ENCODE data around the gene KAT6B. TPM values are rescaled to one million over a fixed set of nuclear protein-coding genes. Genes with fewer than 3 reads are reported as not detected.

Gene KAT6B
- total and polyA plus RNA-seq, 2 experiments from 2014 or later: 7.7 to 12.4 TPM

GRCh38 chr10:74975758-74976157, 149.4 kb downstream of the KAT6B start:
- H3K9ac ChIP-seq: no peak overlapping the region
- in situ Hi-C loops (cut with MboI): no loop called here
- no peak overlapping the region for H2AFZ ChIP-seq
- H3K9me2 ChIP-seq (ENCODE audit: insufficient read depth): no peaks in the 10 kb centered on the region
- H3K36me3 ChIP-seq (ENCODE audit: low read depth): peaks cover 5% of the 10 kb centered on the region
- no peak overlapping the region for H3K27ac ChIP-seq
- no peak for TF ChIP-seq EZH2 (IDR thresholded peaks at IDR 0.05; ENCODE audit: insufficient read depth, poor library complexity, severe bottlenecking)
- TF ChIP-seq EZH2phosphoT487 (IDR thresholded peaks at IDR 0.05; ENCODE audit: insufficient read depth, low read depth): no peak
- no peaks in the 10 kb centered on the region for H3K9me3 ChIP-seq (ENCODE audit: low read depth)
- no peaks in the 10 kb centered on the region for H3F3A ChIP-seq (ENCODE audit: insufficient read depth)
- 98 to 99% methylated on average over 9 of the region's 9 CpGs for WGBS, 2 experiments (ENCODE audit: low coverage in 1 of 2, low lambda C conversion rate in 2 of 2, missing lambda C conversion rate in 2 of 2)
- H3K4me2 ChIP-seq (ENCODE audit: unreplicated experiment): no peak overlapping the region
- H3K4me1 ChIP-seq (ENCODE audit: insufficient read depth): no peaks in the 10 kb centered on the region
- H4K20me1 ChIP-seq (ENCODE audit: insufficient read depth): no peaks in the 10 kb centered on the region
- no peaks in the 10 kb centered on the region for H3K79me2 ChIP-seq (ENCODE audit: insufficient read depth)
- no peak overlapping the region for H3K4me3 ChIP-seq
- no peak for DNase-seq
- no peaks in the 10 kb centered on the region for H3K27me3 ChIP-seq (replicated peaks; ENCODE audit: insufficient read depth)

GRCh38 chr10:74976565-74976964, 150.2 kb downstream of the KAT6B start:
- Histone ChIP-seq H3K9ac (no peak overlapping the region), H3K36me3 (ENCODE audit: low read depth) (peaks cover 5% of the 10 kb centered on the region), H2AFZ (no peak overlapping the region), H3K4me3 (no peak overlapping the region), H3K79me2 (ENCODE audit: insufficient read depth) (no peaks in the 10 kb centered on the region), H3K4me1 (ENCODE audit: insufficient read depth) (no peaks in the 10 kb centered on the region), H4K20me1 (ENCODE audit: insufficient read depth) (no peaks in the 10 kb centered on the region), H3K9me3 (ENCODE audit: low read depth) (no peaks in the 10 kb centered on the region), H3K27ac (no peak overlapping the region), H3K4me2 (ENCODE audit: unreplicated experiment) (no peak overlapping the region), H3K27me3 (replicated peaks; ENCODE audit: insufficient read depth) (no peaks in the 10 kb centered on the region), H3F3A (ENCODE audit: insufficient read depth) (no peaks in the 10 kb centered on the region), H3K9me2 (ENCODE audit: insufficient read depth) (no peaks in the 10 kb centered on the region)
- TF ChIP-seq EZH2phosphoT487 (IDR thresholded peaks at IDR 0.05; ENCODE audit: insufficient read depth, low read depth) (no peak), EZH2 (IDR thresholded peaks at IDR 0.05; ENCODE audit: insufficient read depth, poor library complexity, severe bottlenecking) (no peak)
- DNase-seq: no peak
- in situ Hi-C loops (cut with MboI): no loop called here
- WGBS, 2 experiments (ENCODE audit: low coverage in 1 of 2, low lambda C conversion rate in 2 of 2, missing lambda C conversion rate in 2 of 2): 93 to 94% methylated on average over 6 of the region's 6 CpGs

GRCh38 chr10:74977072-74977471, 150.7 kb downstream of the KAT6B start:
- in situ Hi-C loops (cut with MboI): no loop called here
- Histone ChIP-seq H3K79me2 (ENCODE audit: insufficient read depth) (no peaks in the 10 kb centered on the region), H3K4me2 (ENCODE audit: unreplicated experiment) (no peak overlapping the region), H3K27ac (no peak overlapping the region), H2AFZ (no peak overlapping the region), H3K9me3 (ENCODE audit: low read depth) (no peaks in the 10 kb centered on the region), H3K27me3 (replicated peaks; ENCODE audit: insufficient read depth) (no peaks in the 10 kb centered on the region), H3K4me1 (ENCODE audit: insufficient read depth) (no peaks in the 10 kb centered on the region), H3K9ac (no peak overlapping the region), H3F3A (ENCODE audit: insufficient read depth) (no peaks in the 10 kb centered on the region), H3K36me3 (ENCODE audit: low read depth) (peaks cover 5% of the 10 kb centered on the region), H4K20me1 (ENCODE audit: insufficient read depth) (no peaks in the 10 kb centered on the region), H3K9me2 (ENCODE audit: insufficient read depth) (no peaks in the 10 kb centered on the region), H3K4me3 (no peak overlapping the region)
- 100% methylated on average over 2 of the region's 2 CpGs for WGBS, 2 experiments (ENCODE audit: low coverage in 1 of 2, low lambda C conversion rate in 2 of 2, missing lambda C conversion rate in 2 of 2)
- TF ChIP-seq EZH2 (IDR thresholded peaks at IDR 0.05; ENCODE audit: insufficient read depth, poor library complexity, severe bottlenecking): no peak
- TF ChIP-seq EZH2phosphoT487 (IDR thresholded peaks at IDR 0.05; ENCODE audit: insufficient read depth, low read depth): no peak
- no peak for DNase-seq

GRCh38 chr10:74977913-74978847, 151.8 kb downstream of the KAT6B start:
- H3K4me1 ChIP-seq (ENCODE audit: insufficient read depth): no peaks in the 10 kb centered on the region
- H3K79me2 ChIP-seq (ENCODE audit: insufficient read depth): no peaks in the 10 kb centered on the region
- DNase-seq: no peak
- no peak overlapping the region for H3K4me2 ChIP-seq (ENCODE audit: unreplicated experiment)
- no peak overlapping the region for H3K27ac ChIP-seq
- no peaks in the 10 kb centered on the region for H3F3A ChIP-seq (ENCODE audit: insufficient read depth)
- H3K9me2 ChIP-seq (ENCODE audit: insufficient read depth): no peaks in the 10 kb centered on the region
- H3K4me3 ChIP-seq: no peak overlapping the region
- WGBS, 2 experiments (ENCODE audit: low coverage in 1 of 2, low lambda C conversion rate in 2 of 2, missing lambda C conversion rate in 2 of 2): 88 to 90% methylated on average over 8 of the region's 8 CpGs
- H3K36me3 ChIP-seq (ENCODE audit: low read depth): peaks cover 5% of the 10 kb centered on the region
- H4K20me1 ChIP-seq (ENCODE audit: insufficient read depth): no peaks in the 10 kb centered on the region
- no peaks in the 10 kb centered on the region for H3K9me3 ChIP-seq (ENCODE audit: low read depth)
- in situ Hi-C loops (cut with MboI): no loop called here
- no peak overlapping the region for H2AFZ ChIP-seq
- TF ChIP-seq EZH2 (IDR thresholded peaks at IDR 0.05; ENCODE audit: insufficient read depth, poor library complexity, severe bottlenecking) (no peak), EZH2phosphoT487 (IDR thresholded peaks at IDR 0.05; ENCODE audit: insufficient read depth, low read depth) (no peak)
- H3K27me3 ChIP-seq (replicated peaks; ENCODE audit: insufficient read depth): no peaks in the 10 kb centered on the region
- no peak overlapping the region for H3K9ac ChIP-seq
